ENCODE data around the gene PLEKHG4.

PLEKHG4 gene

GRCh38 chr16:67268136-67268579 lies 11.2 kb upstream of the PLEKHG4 start:
- TF ChIP-seq CTCF (IDR thresholded peaks at IDR 0.05; ENCODE audit: low read depth, low read length), result no peak
- H3K4me3 ChIP-seq (ENCODE audit: low read depth, low read length), result no peak overlapping the region

GRCh38 chr16:67269766-67270165 lies 9.6 kb upstream of the PLEKHG4 start:
- no peak for TF ChIP-seq CTCF (IDR thresholded peaks at IDR 0.05; ENCODE audit: low read depth, low read length)
- H3K4me3 ChIP-seq (ENCODE audit: low read depth, low read length), result no peak overlapping the region

GRCh38 chr16:67270931-67271338 lies 8.4 kb upstream of the PLEKHG4 start:
- no peak for TF ChIP-seq CTCF (IDR thresholded peaks at IDR 0.05; ENCODE audit: low read depth, low read length)
- no peak overlapping the region for H3K4me3 ChIP-seq (ENCODE audit: low read depth, low read length)

GRCh38 chr16:67271446-67271845 lies 7.9 kb upstream of the PLEKHG4 start:
- TF ChIP-seq CTCF (IDR thresholded peaks at IDR 0.05; ENCODE audit: low read depth, low read length), result no peak
- no peak overlapping the region for H3K4me3 ChIP-seq (ENCODE audit: low read depth, low read length)

- no peak for TF ChIP-seq CTCF (IDR thresholded peaks at IDR 0.05; ENCODE audit: low read depth, low read length)
- H3K4me3 ChIP-seq (ENCODE audit: low read depth, low read length), result no peak overlapping the region
These were observed 4.0 kb upstream of the PLEKHG4 start for GRCh38 chr16:67275321-67275720.

- TF ChIP-seq CTCF (IDR thresholded peaks at IDR 0.05; ENCODE audit: low read depth, low read length), result no peak
- peak overlapping the region; percentile 21; the same call in 1 of the 2 replicates for H3K4me3 ChIP-seq (ENCODE audit: low read depth, low read length)
These were observed 1.9 kb upstream of the PLEKHG4 start for GRCh38 chr16:67277294-67277998.

GRCh38 chr16:67277999-67278772 lies 1.1 kb upstream of the PLEKHG4 start:
- no peak for TF ChIP-seq CTCF (IDR thresholded peaks at IDR 0.05; ENCODE audit: low read depth, low read length)
- H3K4me3 ChIP-seq (ENCODE audit: low read depth, low read length), result peak overlapping the region; percentile 54
